OCI-LY1 (cell line): ENCODE data around the gene FBXW12.

Experiments
- H2AFZ ChIP-seq: fragments of 200-600 bp; sonication (generic), shearing (Covaris generic); 2 replicates; pipeline ENCODE4 v1.6.0; 2014; ENCODE audit warnings: antibody characterized with exemption, mild to moderate bottlenecking, low read length
- H3F3A ChIP-seq: fragments of 200-600 bp; sonication (generic), shearing (Covaris generic); 2 replicates; pipeline ENCODE4 v1.6.0; 2014; ENCODE audit warnings: mild to moderate bottlenecking, antibody characterized with exemption, low read length, moderate library complexity; ENCODE audit not compliant: insufficient read depth
- H3K27ac ChIP-seq: fragments of 200-600 bp; sonication (generic); 2 replicates; pipeline ENCODE4 v1.5.1; 2014; ENCODE audit warnings: low read length, mixed run types, mild to moderate bottlenecking, low read depth; ENCODE audit not compliant: poor library complexity, severe bottlenecking
- H3K27me3 ChIP-seq: fragments of 200-600 bp; sonication (generic); 2 replicates; pipeline ENCODE4 v1.6.0; 2014; ENCODE audit warnings: antibody characterized with exemption, mild to moderate bottlenecking, low read length, moderate library complexity; ENCODE audit not compliant: insufficient read depth
- H3K36me3 ChIP-seq: fragments of 200-600 bp; sonication (generic); 2 replicates; pipeline ENCODE4 v1.6.1; 2014; ENCODE audit warnings: mild to moderate bottlenecking, antibody characterized with exemption, low read length, moderate library complexity, mixed read lengths; ENCODE audit not compliant: insufficient read depth
- H3K4me1 ChIP-seq: fragments of 200-600 bp; sonication (generic); 2 replicates; pipeline ENCODE4 v1.5.1; 2014; ENCODE audit warnings: mild to moderate bottlenecking, low read length, moderate library complexity; ENCODE audit not compliant: insufficient read depth, severe bottlenecking
- H3K4me2 ChIP-seq: fragments of 200-600 bp; sonication (generic), shearing (Covaris generic); 2 replicates; pipeline ENCODE4 v1.6.1; 2014; ENCODE audit warnings: low read length
- H3K4me3 ChIP-seq: fragments of 200-600 bp; sonication (generic); 2 replicates; pipeline ENCODE4 v1.5.1; 2014; ENCODE audit warnings: low read length, low read depth, mild to moderate bottlenecking, mixed read lengths; ENCODE audit not compliant: poor library complexity, severe bottlenecking
- H3K79me2 ChIP-seq: fragments of 200-600 bp; shearing (Covaris generic); 2 replicates; pipeline ENCODE4 v1.6.1; 2016; ENCODE audit warnings: mixed run types, low read length, mixed read lengths; ENCODE audit not compliant: insufficient read depth
- H3K9ac ChIP-seq: fragments of 200-600 bp; sonication (generic), shearing (Covaris generic); 2 replicates; pipeline ENCODE4 v1.6.1; 2014; ENCODE audit warnings: mild to moderate bottlenecking, low read length, mixed read lengths
- H3K9me2 ChIP-seq: fragments of 200-600 bp; sonication (generic), shearing (Covaris generic); 2 replicates; pipeline ENCODE4 v1.6.1; 2014; ENCODE audit warnings: low read depth, mild to moderate bottlenecking, low read length, mixed read lengths
- H3K9me3 ChIP-seq: fragments of 200-600 bp; shearing (Covaris generic); 2 replicates; pipeline ENCODE4 v1.6.1; 2014; ENCODE audit warnings: low read length, mixed read lengths
- H4K20me1 ChIP-seq: fragments of 200-600 bp; sonication (generic), shearing (Covaris generic); 2 replicates; pipeline ENCODE4 v1.6.0; 2016; ENCODE audit warnings: mild to moderate bottlenecking, low read length; ENCODE audit not compliant: insufficient read depth
- CTCF ChIP-seq: fragments of 200-600 bp; sonication (generic), shearing (Covaris generic); IDR thresholded peaks from 2 replicates; pipeline ENCODE4 v1.5.1; 2017; ENCODE audit warnings: mild to moderate bottlenecking, antibody characterized with exemption, low read length, moderate library complexity, mixed read lengths
- EZH2 ChIP-seq: fragments of 200-600 bp; sonication (generic), shearing (Covaris generic); IDR thresholded peaks from 2 replicates; pipeline ENCODE4 v1.8.0; 2017; ENCODE audit warnings: borderline replicate concordance, mixed run types, mild to moderate bottlenecking, antibody characterized with exemption, low read length, moderate library complexity, mixed read lengths

The FBXW12 gene

GRCh38 chr3:48428572-48429316 is 56.7 kb downstream of the FBXW12 start:
- TF ChIP-seq EZH2 (no peak), CTCF (no peak)
- peak overlapping the region; percentile 75 for H3K4me2 ChIP-seq
- H3K9ac ChIP-seq, result peak overlapping the region; percentile 38; the same call in 1 of the 2 replicates
- H3F3A ChIP-seq, result no peaks in the 10 kb centered on the region
- H3K36me3 ChIP-seq, result peaks cover 32% of the 10 kb centered on the region
- H3K27ac ChIP-seq, result no peak overlapping the region
- H4K20me1 ChIP-seq, result no peaks in the 10 kb centered on the region
- no peaks in the 10 kb centered on the region for H3K9me2 ChIP-seq
- H3K79me2 ChIP-seq, result no peaks in the 10 kb centered on the region
- H3K4me3 ChIP-seq, result peak overlapping the region; percentile 64
- no peak overlapping the region for H2AFZ ChIP-seq
- no peaks in the 10 kb centered on the region for H3K9me3 ChIP-seq
- peaks cover 11% of the 10 kb centered on the region for H3K4me1 ChIP-seq
- H3K27me3 ChIP-seq, result no peaks in the 10 kb centered on the region

- no peaks in the 10 kb centered on the region for H3K79me2 ChIP-seq
Measured at GRCh38 chr3:48429317-48429959, 57.4 kb downstream of the FBXW12 start.

More at GRCh38 chr3:48429317-48429959, 57.4 kb downstream of the FBXW12 start:
- Histone ChIP-seq H3K4me1 (peaks cover 11% of the 10 kb centered on the region), H3F3A (no peaks in the 10 kb centered on the region), H3K27me3 (no peaks in the 10 kb centered on the region), H4K20me1 (no peaks in the 10 kb centered on the region), H3K36me3 (peaks cover 39% of the 10 kb centered on the region), H3K27ac (no peak overlapping the region), H3K9me2 (no peaks in the 10 kb centered on the region), H2AFZ (no peak overlapping the region), H3K9ac (peak overlapping the region; percentile 38; the same call in 1 of the 2 replicates), H3K4me3 (peak overlapping the region; percentile 64), H3K4me2 (peak overlapping the region; percentile 75), H3K9me3 (no peaks in the 10 kb centered on the region)
- TF ChIP-seq EZH2 (no peak), CTCF (no peak)
